Parathyroid adenoma (tissue), 2 donors: ENCODE measurements around the gene PHF14.

Experiments
- H2AFZ ChIP-seq: fragments of 300-600 bp; sonication (generic); one replicate; pipeline ENCODE4 v1.7.0; 2017; ENCODE audit warnings: antibody characterized with exemption, mild to moderate bottlenecking
- H3K27ac ChIP-seq: fragments of 300-600 bp; sonication (generic); one replicate; pipeline ENCODE4 v1.7.0; 2017
- H3K27me3 ChIP-seq: fragments of 300-600 bp; sonication (generic); one replicate; pipeline ENCODE4 v1.7.0; 2017; ENCODE audit warnings: low read length; ENCODE audit not compliant: control insufficient read depth, insufficient read depth
- H3K36me3 ChIP-seq: fragments of 300-600 bp; sonication (generic); one replicate; pipeline ENCODE4 v1.7.0; 2017; ENCODE audit warnings: low read length; ENCODE audit not compliant: control insufficient read depth, insufficient read depth
- H3K4me1 ChIP-seq: fragments of 300-600 bp; sonication (generic); one replicate; pipeline ENCODE4 v1.7.0; 2017; ENCODE audit warnings: control low read depth
- H3K4me2 ChIP-seq: fragments of 300-600 bp; sonication (generic); one replicate; pipeline ENCODE4 v1.7.0; 2017; ENCODE audit warnings: low read length
- H3K4me3 ChIP-seq: fragments of 300-600 bp; sonication (generic); one replicate; pipeline ENCODE4 v1.7.0; 2017; ENCODE audit warnings: low read depth, low read length
- H3K79me2 ChIP-seq: fragments of 300-600 bp; sonication (generic); one replicate; pipeline ENCODE4 v1.7.0; 2017; ENCODE audit warnings: control low read depth
- H3K9ac ChIP-seq: fragments of 300-600 bp; sonication (generic); one replicate; pipeline ENCODE4 v1.7.0; 2017; ENCODE audit warnings: mild to moderate bottlenecking
- H3K9me3 ChIP-seq: fragments of 300-600 bp; sonication (generic); one replicate; pipeline ENCODE4 v1.7.0; 2017; ENCODE audit warnings: low read length; ENCODE audit not compliant: control insufficient read depth
- CTCF ChIP-seq: fragments of 300-600 bp; sonication (generic); IDR thresholded peaks from one replicate; pipeline ENCODE4 v1.7.0; 2017; ENCODE audit warnings: antibody characterized with exemption, mild to moderate bottlenecking
- donor health status: primary hyperparathyroidism.

The PHF14 gene

GRCh38 chr7:11177793-11178192 is 204.1 kb downstream of the PHF14 start:
- no peak overlapping the region for H3K4me2 ChIP-seq
- H3K27ac ChIP-seq, result no peak overlapping the region
- no peaks in the 10 kb centered on the region for H3K36me3 ChIP-seq
- H3K79me2 ChIP-seq, result no peaks in the 10 kb centered on the region
- no peak overlapping the region for H3K9ac ChIP-seq
- no peak overlapping the region for H2AFZ ChIP-seq
- no peak for TF ChIP-seq CTCF
- no peaks in the 10 kb centered on the region for H3K9me3 ChIP-seq
- H3K4me1 ChIP-seq, result peaks cover 3% of the 10 kb centered on the region
- no peak overlapping the region for H3K4me3 ChIP-seq
- no peaks in the 10 kb centered on the region for H3K27me3 ChIP-seq

- H3K4me1 ChIP-seq, result no peaks in the 10 kb centered on the region
- H2AFZ ChIP-seq, result no peak overlapping the region
- no peaks in the 10 kb centered on the region for H3K9me3 ChIP-seq
- no peaks in the 10 kb centered on the region for H3K36me3 ChIP-seq
- H3K4me2 ChIP-seq, result no peak overlapping the region
- H3K27ac ChIP-seq, result no peak overlapping the region
- no peaks in the 10 kb centered on the region for H3K79me2 ChIP-seq
- H3K4me3 ChIP-seq, result no peak overlapping the region
- no peaks in the 10 kb centered on the region for H3K27me3 ChIP-seq
- TF ChIP-seq CTCF, result no peak
- no peak overlapping the region for H3K9ac ChIP-seq
Measured at GRCh38 chr7:11181590-11181989, 207.9 kb downstream of the PHF14 start.

GRCh38 chr7:11182736-11183135 is 209.1 kb downstream of the PHF14 start:
- Histone ChIP-seq H3K9me3 (no peaks in the 10 kb centered on the region), H3K4me2 (no peak overlapping the region), H3K4me1 (no peaks in the 10 kb centered on the region), H3K27ac (no peak overlapping the region), H3K27me3 (no peaks in the 10 kb centered on the region), H3K79me2 (no peaks in the 10 kb centered on the region), H3K4me3 (no peak overlapping the region), H2AFZ (no peak overlapping the region), H3K9ac (no peak overlapping the region), H3K36me3 (no peaks in the 10 kb centered on the region)
- TF ChIP-seq CTCF, result no peak

DNA sequence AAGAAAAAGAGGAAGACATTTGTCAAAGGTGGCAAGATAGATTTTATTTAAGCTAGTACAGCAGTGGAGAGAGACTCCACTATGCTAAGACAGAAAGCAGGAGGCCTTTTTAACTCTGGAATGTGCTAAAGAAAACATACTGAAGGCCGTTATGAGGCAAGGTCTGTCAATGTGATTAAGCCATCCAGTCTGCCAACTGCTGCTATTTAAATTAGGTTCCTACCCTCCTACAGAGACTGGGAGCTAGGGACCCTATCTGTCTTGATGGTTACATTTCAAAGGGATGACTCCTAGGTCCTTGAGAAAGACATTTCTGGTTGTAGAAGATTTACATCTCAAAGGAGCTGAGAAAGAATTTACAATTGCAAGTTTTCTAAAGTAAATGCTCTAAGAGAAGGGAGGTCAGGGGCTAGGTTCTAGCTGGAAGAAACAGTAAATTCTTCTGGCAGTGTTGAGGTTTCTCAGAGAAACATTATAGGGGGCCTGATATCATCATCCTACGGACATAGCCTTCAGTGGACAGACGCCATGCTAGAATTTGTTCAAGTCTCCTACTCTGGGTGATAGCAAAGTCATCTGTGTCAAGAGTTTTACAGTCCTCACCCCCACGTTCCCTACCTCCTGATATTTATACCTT is 211.6 kb downstream of the PHF14 start:
- Histone ChIP-seq H3K36me3 (no peaks in the 10 kb centered on the region), H3K4me1 (no peaks in the 10 kb centered on the region), H3K27me3 (no peaks in the 10 kb centered on the region), H3K9ac (no peak overlapping the region), H3K27ac (no peak overlapping the region), H3K4me3 (no peak overlapping the region), H3K9me3 (no peaks in the 10 kb centered on the region), H3K79me2 (no peaks in the 10 kb centered on the region), H3K4me2 (no peak overlapping the region), H2AFZ (no peak overlapping the region)
- TF ChIP-seq CTCF, result no peak

DNA sequence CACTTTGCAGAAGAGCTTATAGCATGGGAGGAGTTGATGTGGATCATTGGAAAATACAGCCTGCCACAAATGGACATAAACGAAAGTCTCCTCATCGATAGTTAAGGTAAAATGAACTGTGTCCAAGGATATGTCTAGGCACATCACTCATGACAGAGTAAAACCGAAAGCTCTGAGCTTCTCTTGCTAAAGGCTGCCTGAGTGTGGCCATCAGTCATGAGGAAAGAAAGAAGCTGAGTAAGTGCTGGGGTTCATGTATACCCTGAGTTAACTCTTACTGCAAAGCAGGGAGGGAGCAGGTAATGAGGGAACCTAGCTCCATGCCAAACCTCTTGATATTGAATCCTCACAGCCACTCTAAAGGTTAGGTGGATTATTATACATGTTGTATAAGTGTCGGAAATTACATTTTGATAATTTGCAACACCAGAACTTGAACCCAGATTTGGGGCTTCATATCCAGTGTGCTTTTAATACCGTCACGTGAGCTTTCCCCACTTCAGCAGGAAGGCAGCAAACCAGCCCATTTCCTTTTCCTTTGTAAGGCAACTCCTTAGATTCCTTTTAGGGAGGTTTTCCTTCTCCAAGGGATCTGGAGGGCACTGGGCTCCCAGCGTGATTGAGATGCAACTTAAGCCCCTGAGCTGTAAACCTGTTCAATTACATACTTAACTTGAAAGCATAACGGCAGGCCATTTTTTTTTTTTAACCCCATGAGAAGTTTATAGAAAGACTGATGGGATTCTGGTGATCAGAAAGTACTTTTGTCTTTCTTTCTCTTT is 215.0 kb downstream of the PHF14 start:
- Histone ChIP-seq H3K4me3 (no peak overlapping the region), H3K9ac (no peak overlapping the region), H2AFZ (no peak overlapping the region), H3K27ac (no peak overlapping the region), H3K4me2 (no peak overlapping the region), H3K27me3 (no peaks in the 10 kb centered on the region), H3K9me3 (no peaks in the 10 kb centered on the region), H3K4me1 (no peaks in the 10 kb centered on the region), H3K79me2 (no peaks in the 10 kb centered on the region), H3K36me3 (no peaks in the 10 kb centered on the region)
- TF ChIP-seq CTCF, result no peak
